PFSK-1 (cell line): ENCODE measurements around the gene PRDX5.

Experiments used
- FOXP2 ChIP-seq: optimal IDR thresholded peaks from 2 replicates; pipeline ENCODE3; 2011; ENCODE audit warnings: borderline replicate concordance, control low read depth, inconsistent platforms; ENCODE audit not compliant: insufficient read depth; ENCODE audit errors: extremely low read length, extremely low read depth
- POLR2AphosphoS5 ChIP-seq: IDR thresholded peaks from 2 replicates; pipeline ENCODE4 v1.6.1; 2012; ENCODE audit warnings: low read depth, mild to moderate bottlenecking, control low read depth, low read length, moderate library complexity
- REST ChIP-seq, 2 experiments: IDR thresholded peaks; 2 replicates each; pipeline versions ENCODE4 v1.6.1 to v1.8.0; 2011 to 2012; ENCODE audit warnings: low read depth in 2 of 2, low read length in 2 of 2, control low read depth in 1 of 2, inconsistent platforms in 1 of 2, mild to moderate bottlenecking in 1 of 2, moderate library complexity in 1 of 2; ENCODE audit not compliant: insufficient read depth in 1 of 2
- SIN3A ChIP-seq: IDR thresholded peaks from 2 replicates; pipeline ENCODE4 v1.6.1; 2012; ENCODE audit warnings: mild to moderate bottlenecking, low read length, moderate library complexity, borderline replicate concordance; ENCODE audit not compliant: insufficient read depth
- TAF1 ChIP-seq: IDR thresholded peaks from 2 replicates; pipeline ENCODE4 v1.6.1; 2012; ENCODE audit warnings: low read length, control low read depth, borderline replicate concordance; ENCODE audit not compliant: insufficient read depth

GRCh38 chr11:64288353-64288750, 29.6 kb upstream of the PRDX5 start:
- TF ChIP-seq REST (IDR thresholded peaks at IDR 0.05; ENCODE audit: insufficient read depth in 1 of 2, low read depth in 2 of 2, low read length in 2 of 2) (no peak), POLR2AphosphoS5 (no peak), FOXP2 (no peak), SIN3A (no peak), TAF1 (no peak)
